ENCODE data around the gene ARHGEF12.

The ARHGEF12 gene

GRCh38 chr11:120536797-120537169, 200.6 kb downstream of the ARHGEF12 start:
- DNase-seq (ENCODE audit: low read depth), result no peak

- no peak for DNase-seq (ENCODE audit: low read depth)
Observed at GRCh38 chr11:120537996-120538395, 201.8 kb downstream of the ARHGEF12 start.

DNA sequence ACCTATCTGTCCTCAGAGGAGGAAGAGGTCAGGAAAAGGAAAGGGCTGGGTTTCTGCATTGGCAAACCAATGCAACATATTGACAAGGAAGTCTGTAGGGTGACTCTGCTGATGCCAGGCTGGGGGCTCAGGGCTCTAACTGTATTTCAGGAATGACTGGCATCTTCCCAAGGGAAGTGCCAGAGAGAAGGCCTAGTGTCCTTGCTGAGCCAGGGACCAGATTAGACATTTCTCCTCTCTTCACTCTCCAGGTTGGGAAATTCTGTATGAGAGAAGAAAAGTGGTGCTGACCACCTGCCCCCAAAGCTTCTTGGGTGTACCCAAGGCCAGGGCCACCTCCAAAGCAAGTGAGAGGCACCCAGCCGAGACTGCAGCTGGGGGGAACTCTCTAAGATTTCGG, 202.5 kb downstream of the ARHGEF12 start:
- DNase-seq (ENCODE audit: low read depth), result no peak

Data from stimulated activated CD8-positive, alpha-beta memory T cell treated with anti-CD3 and anti-CD28 coated beads, Interleukin-15, amount 100 ng/mL, for 24 hours (primary cell).